ENCODE results near the gene USPL1. TPM values are rescaled to one million over a fixed set of nuclear protein-coding genes. Genes with fewer than 3 reads are reported as not detected.

The USPL1 gene
- polyA plus RNA-seq, 2 of the 4 experiments (the other 2 are of a cell fraction), result 7.6 to 22.7 TPM

DNA sequence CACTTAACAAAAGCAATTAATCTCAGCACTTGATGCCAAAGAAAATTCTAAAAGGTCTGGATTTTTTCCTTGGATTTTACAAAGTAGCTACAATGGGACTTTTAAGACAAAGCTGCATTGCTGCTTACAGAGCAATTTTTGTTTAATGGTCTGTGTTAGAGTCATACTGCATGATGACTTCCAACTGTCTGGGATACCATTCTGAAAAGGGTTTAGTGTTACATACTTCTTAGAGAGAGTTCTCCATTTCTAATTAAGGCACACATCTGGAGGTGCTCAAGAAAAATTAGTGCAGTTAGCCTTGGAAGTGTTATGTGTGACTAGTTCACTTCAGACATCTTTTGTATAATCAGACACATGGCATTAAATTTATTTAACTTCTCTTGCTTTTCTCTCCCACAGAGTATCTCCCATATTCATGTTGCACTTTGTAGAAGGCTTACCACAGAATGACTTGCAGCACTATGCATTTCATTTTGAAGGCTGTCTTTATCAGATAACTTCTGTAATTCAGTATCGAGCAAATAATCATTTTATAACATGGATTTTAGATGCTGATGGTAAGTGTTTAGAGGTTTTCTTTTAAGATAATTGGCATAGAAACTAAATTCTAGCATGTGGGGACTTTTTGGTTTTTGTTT lies 35.1 kb downstream of the USPL1 start:
- no peak overlapping the region for H3K4me2 ChIP-seq
- ATAC-seq, result no peak

DNA sequence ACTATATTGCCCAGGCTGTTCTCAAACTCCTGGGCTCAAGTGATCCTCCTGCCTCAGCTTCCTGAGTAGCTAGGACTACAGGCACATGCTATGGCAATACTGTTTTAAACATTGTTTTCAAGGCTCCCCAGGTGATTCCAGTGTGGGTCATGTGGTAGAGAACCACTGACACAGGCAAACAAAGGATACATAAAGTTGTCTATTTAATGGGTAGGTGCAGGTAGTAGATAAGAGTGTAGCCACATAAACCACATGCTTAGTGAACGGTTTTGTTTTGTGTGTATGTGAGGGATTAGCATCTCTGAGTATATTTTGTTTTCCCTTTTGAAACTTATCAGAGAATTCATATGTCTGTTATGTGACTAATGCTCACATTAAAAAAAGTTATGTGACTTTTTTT lies 36.7 kb downstream of the USPL1 start:
- ATAC-seq (no peak), DNase-seq (ENCODE audit: low read depth in 1 of 2, low spot score in 1 of 2) (no peak), FAIRE-seq (no peak)
- H3K4me3 ChIP-seq, result no peak overlapping the region
- no peaks in the 10 kb centered on the region for H3K4me1 ChIP-seq
- ChIA-PET POLR2A (no interaction called here), CTCF (interaction anchor here (1.6 kb wide), 1 partner anchor 10 kb away, joined by 4 read pairs; no protein-coding TSS in a partner anchor)
- 94% methylated on average over 1 of the region's 1 CpG for WGBS (ENCODE audit: missing lambda C conversion rate)
- H3K27ac ChIP-seq, result no peak overlapping the region
- H3K4me2 ChIP-seq, result no peak overlapping the region
- TF ChIP-seq FOSL2 (IDR thresholded peaks at IDR 0.05), result no peak
- no peak for TF ChIP-seq FOSL2 (CRISPR knock-in tag; IDR thresholded peaks at IDR 0.05)
- no peak for TF ChIP-seq HOXB13 (CRISPR knock-in tag; IDR thresholded peaks at IDR 0.05; ENCODE audit: low read depth)
- no peak for TF ChIP-seq POLR2A (IDR thresholded peaks at IDR 0.05; ENCODE audit: low read length)
- no peak for TF ChIP-seq PBX3 (IDR thresholded peaks at IDR 0.05)
- no peak for TF ChIP-seq BCL3 (IDR thresholded peaks at IDR 0.05)
- TF ChIP-seq CTCF (IDR thresholded peaks at IDR 0.05), result no peak
- no peak for TF ChIP-seq ZSCAN20 (CRISPR knock-in tag; IDR thresholded peaks at IDR 0.05)
- TF ChIP-seq EHMT2 (IDR thresholded peaks at IDR 0.05; ENCODE audit: low read depth), result no peak
- no peaks in the 10 kb centered on the region for H3K9me3 ChIP-seq

More for the DNA sequence above, 35.1 kb downstream of the USPL1 start:
- POLR2A ChIA-PET, result no interaction called here
- no peak for TF ChIP-seq JUN (IDR thresholded peaks at IDR 0.05)
- TF ChIP-seq HEYL (CRISPR knock-in tag; IDR thresholded peaks at IDR 0.05), result no peak
- TF ChIP-seq, protein P1, sequence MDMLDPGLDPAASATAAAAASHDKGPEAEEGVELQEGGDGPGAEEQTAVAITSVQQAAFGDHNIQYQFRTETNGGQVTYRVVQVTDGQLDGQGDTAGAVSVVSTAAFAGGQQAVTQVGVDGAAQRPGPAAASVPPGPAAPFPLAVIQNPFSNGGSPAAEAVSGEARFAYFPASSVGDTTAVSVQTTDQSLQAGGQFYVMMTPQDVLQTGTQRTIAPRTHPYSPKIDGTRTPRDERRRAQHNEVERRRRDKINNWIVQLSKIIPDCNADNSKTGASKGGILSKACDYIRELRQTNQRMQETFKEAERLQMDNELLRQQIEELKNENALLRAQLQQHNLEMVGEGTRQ (IDR thresholded peaks at IDR 0.05), result no peak
- TF ChIP-seq FOXS1 (CRISPR knock-in tag; IDR thresholded peaks at IDR 0.05), result no peak
- TF ChIP-seq RFX5 (IDR thresholded peaks at IDR 0.05), result no peak
- TF ChIP-seq CEBPB (IDR thresholded peaks at IDR 0.05), result no peak
- TF ChIP-seq POLR2AphosphoS2 (conservative IDR thresholded peaks at IDR 0.05; ENCODE audit: low read length), result no peak
- no peak for TF ChIP-seq HOXB5 (CRISPR knock-in tag; IDR thresholded peaks at IDR 0.05)
- TF ChIP-seq PBX3 (IDR thresholded peaks at IDR 0.05), result no peak
- TF ChIP-seq GATA3 (IDR thresholded peaks at IDR 0.05; ENCODE audit: borderline replicate concordance), result no peak
- TF ChIP-seq E2F6 (IDR thresholded peaks at IDR 0.05; ENCODE audit: borderline replicate concordance, low read depth), result no peak
- TF ChIP-seq MAZ (IDR thresholded peaks at IDR 0.05; ENCODE audit: borderline replicate concordance, low read depth, low read length), result no peak
- TF ChIP-seq FOSB (CRISPR knock-in tag; IDR thresholded peaks at IDR 0.05), result no peak
- TF ChIP-seq FOSL2 (IDR thresholded peaks at IDR 0.05), result no peak
- no peak for TF ChIP-seq FOSL2 (CRISPR knock-in tag; IDR thresholded peaks at IDR 0.05)
- TF ChIP-seq BCL3 (IDR thresholded peaks at IDR 0.05), result no peak
- no peak for TF ChIP-seq EP300 (IDR thresholded peaks at IDR 0.05)
- TF ChIP-seq HOXB13 (CRISPR knock-in tag; IDR thresholded peaks at IDR 0.05; ENCODE audit: low read depth), result no peak
- TF ChIP-seq SREBF2 (IDR thresholded peaks at IDR 0.05), result no peak
- no peak for TF ChIP-seq BHLHE40 (IDR thresholded peaks at IDR 0.05; ENCODE audit: low read depth, low read length)
- no peak for TF ChIP-seq NPAS2 (CRISPR knock-in tag; IDR thresholded peaks at IDR 0.05; ENCODE audit: borderline replicate concordance)
- DNase-seq (ENCODE audit: low read depth in 1 of 2, low spot score in 1 of 2) (no peak), FAIRE-seq (no peak)
- Histone ChIP-seq H3K4me3 (no peak overlapping the region), H3K4me1 (no peaks in the 10 kb centered on the region), H3K9me3 (no peaks in the 10 kb centered on the region), H3K27ac (no peak overlapping the region)
- CTCF ChIA-PET, result interaction anchor here (1.0 to 1.6 kb wide), 2 partner anchors 8 to 150 kb away, joined by 3 to 4 read pairs; no protein-coding TSS in a partner anchor
- 100% methylated on average over 1 of the region's 1 CpG for WGBS (ENCODE audit: missing lambda C conversion rate)

Data from A549 (cell line).